DND-41 (cell line): ENCODE results near the gene DNASE2.
"Not testable (repeated sequence)": the region's sequence is repeated elsewhere in the genome, so short reads cannot be mapped to it uniquely, and the experiment has no call there.

Source experiments
- ATAC-seq: fragments of 200-7000 bp; cut with Tn5 transposase; 3 replicates; pipeline ENCODE4 v1.9.1; 2021; ENCODE audit warnings: low read depth; ENCODE audit not compliant: insufficient read depth
- DNase-seq: peaks from one replicate; pipeline ENCODE4 v3.0.0-alpha.2; 2020
- H2AFZ ChIP-seq: 2 replicates; pipeline ENCODE4 v1.6.0; 2012; ENCODE audit warnings: low read depth, low read length
- H3K27ac ChIP-seq: 2 replicates; pipeline ENCODE4 v1.5.1; 2012; ENCODE audit warnings: low read length, inconsistent platforms
- H3K27me3 ChIP-seq: fragments of 200-600 bp; sonication (generic); 2 replicates; pipeline ENCODE4 v1.6.0; 2012; ENCODE audit warnings: low read length, mild to moderate bottlenecking, inconsistent platforms; ENCODE audit not compliant: insufficient read depth, poor library complexity
- H3K36me3 ChIP-seq: 2 replicates; pipeline ENCODE4 v1.5.1; 2012; ENCODE audit warnings: low read length, inconsistent platforms; ENCODE audit not compliant: insufficient read depth
- H3K4me1 ChIP-seq: 2 replicates; pipeline ENCODE4 v1.5.1; 2012; ENCODE audit warnings: mild to moderate bottlenecking, low read length; ENCODE audit not compliant: insufficient read depth
- H3K4me2 ChIP-seq: 2 replicates; pipeline ENCODE4 v1.6.0; 2012; ENCODE audit warnings: mild to moderate bottlenecking, moderate library complexity, low read length, inconsistent platforms; ENCODE audit not compliant: insufficient read depth
- H3K4me3 ChIP-seq, 2 experiments: fragments of 200-600 bp in 1 of 2; shearing (Covaris generic) in 1 of 2; 2 replicates each; pipeline ENCODE4 v1.5.1; 2012 to 2016; ENCODE audit warnings: inconsistent platforms in 2 of 2, low read length in 2 of 2, mild to moderate bottlenecking in 2 of 2, low read depth in 1 of 2, moderate library complexity in 1 of 2
- H3K79me2 ChIP-seq: 2 replicates; pipeline ENCODE4 v1.6.0; 2012; ENCODE audit warnings: low read length, inconsistent platforms; ENCODE audit not compliant: insufficient read depth
- H3K9ac ChIP-seq: 2 replicates; pipeline ENCODE4 v1.6.0; 2012; ENCODE audit warnings: low read depth, mild to moderate bottlenecking, inconsistent platforms, low read length, moderate library complexity
- H3K9me3 ChIP-seq: 2 replicates; pipeline ENCODE4 v1.5.1; 2012; ENCODE audit warnings: low read length, moderate library complexity, mild to moderate bottlenecking, inconsistent platforms; ENCODE audit not compliant: insufficient read depth, severe bottlenecking
- H4K20me1 ChIP-seq: 2 replicates; pipeline ENCODE4 v1.6.0; 2012; ENCODE audit warnings: low read length; ENCODE audit not compliant: insufficient read depth
- EZH2 ChIP-seq: IDR thresholded peaks from 3 replicates; pipeline ENCODE4 v1.6.1; 2012; ENCODE audit warnings: borderline replicate concordance, low read depth, mild to moderate bottlenecking, moderate library complexity, low read length, inconsistent platforms; ENCODE audit not compliant: severe bottlenecking
- TF ChIP-seq, protein P1 (sequence below): IDR thresholded peaks from 2 replicates; pipeline ENCODE4 v1.5.1; 2012; ENCODE audit warnings: borderline replicate concordance, low read length, moderate library complexity, mild to moderate bottlenecking; ENCODE audit not compliant: poor library complexity, severe bottlenecking; ENCODE audit errors: extremely low read depth

The DNASE2 gene

DNA sequence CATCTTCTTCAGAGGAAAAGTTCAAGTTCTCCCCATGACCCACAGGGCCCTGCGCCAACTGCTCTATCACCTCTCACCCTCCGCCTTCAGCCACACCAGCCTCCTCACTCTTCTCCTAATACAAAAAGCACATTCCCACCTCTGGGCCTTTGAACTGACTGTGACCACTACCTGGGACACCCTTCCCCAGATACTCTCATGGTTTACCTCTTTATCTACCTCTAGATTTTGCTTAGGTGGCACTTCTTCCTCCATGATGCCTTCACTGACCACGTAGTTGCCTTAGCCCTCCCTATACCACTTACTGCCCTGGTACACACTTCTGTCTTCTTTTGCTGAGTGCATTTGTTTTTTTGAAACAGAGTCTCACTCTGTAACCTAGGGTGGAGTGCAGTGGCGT lies 41.7 kb upstream of the DNASE2 start:
- Histone ChIP-seq H3K4me2 (no peak overlapping the region), H3K79me2 (peaks cover 10% of the 10 kb centered on the region; the same call in 1 of the 2 replicates), H2AFZ (no peak overlapping the region), H4K20me1 (0 out of 2 replicates have a peak, but pooled peaks cover 8% of the 10 kb centered on the region), H3K4me1 (peaks cover 18% of the 10 kb centered on the region), H3K27ac (no peak overlapping the region), H3K9ac (no peak overlapping the region), H3K27me3 (no peaks in the 10 kb centered on the region), H3K36me3 (peaks cover 52% of the 10 kb centered on the region), H3K9me3 (no peaks in the 10 kb centered on the region), H3K4me3 (no peak overlapping the region)
- TF ChIP-seq EZH2 = no peak
- TF ChIP-seq, protein P1, sequence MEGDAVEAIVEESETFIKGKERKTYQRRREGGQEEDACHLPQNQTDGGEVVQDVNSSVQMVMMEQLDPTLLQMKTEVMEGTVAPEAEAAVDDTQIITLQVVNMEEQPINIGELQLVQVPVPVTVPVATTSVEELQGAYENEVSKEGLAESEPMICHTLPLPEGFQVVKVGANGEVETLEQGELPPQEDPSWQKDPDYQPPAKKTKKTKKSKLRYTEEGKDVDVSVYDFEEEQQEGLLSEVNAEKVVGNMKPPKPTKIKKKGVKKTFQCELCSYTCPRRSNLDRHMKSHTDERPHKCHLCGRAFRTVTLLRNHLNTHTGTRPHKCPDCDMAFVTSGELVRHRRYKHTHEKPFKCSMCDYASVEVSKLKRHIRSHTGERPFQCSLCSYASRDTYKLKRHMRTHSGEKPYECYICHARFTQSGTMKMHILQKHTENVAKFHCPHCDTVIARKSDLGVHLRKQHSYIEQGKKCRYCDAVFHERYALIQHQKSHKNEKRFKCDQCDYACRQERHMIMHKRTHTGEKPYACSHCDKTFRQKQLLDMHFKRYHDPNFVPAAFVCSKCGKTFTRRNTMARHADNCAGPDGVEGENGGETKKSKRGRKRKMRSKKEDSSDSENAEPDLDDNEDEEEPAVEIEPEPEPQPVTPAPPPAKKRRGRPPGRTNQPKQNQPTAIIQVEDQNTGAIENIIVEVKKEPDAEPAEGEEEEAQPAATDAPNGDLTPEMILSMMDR = no peak
- no peak for ATAC-seq
- DNase-seq = no peak

GRCh38 chr19:12921047-12921446 lies 39.8 kb upstream of the DNASE2 start:
- Histone ChIP-seq H4K20me1 (0 out of 2 replicates have a peak, but pooled peaks cover 8% of the 10 kb centered on the region), H3K4me1 (peaks cover 20% of the 10 kb centered on the region), H3K27ac (no peak overlapping the region), H3K79me2 (peaks cover 6% of the 10 kb centered on the region; the same call in 1 of the 2 replicates), H2AFZ (no peak overlapping the region), H3K27me3 (no peaks in the 10 kb centered on the region), H3K36me3 (peaks cover 37% of the 10 kb centered on the region), H3K9me3 (no peaks in the 10 kb centered on the region), H3K4me3 (no peak overlapping the region), H3K4me2 (no peak overlapping the region), H3K9ac (no peak overlapping the region)
- DNase-seq (no peak), ATAC-seq (no peak)
- no peak for TF ChIP-seq EZH2
- TF ChIP-seq, protein P1 = no peak

GRCh38 chr19:12918253-12918652 lies 37.0 kb upstream of the DNASE2 start:
- H3K27ac ChIP-seq = peak overlapping the region; percentile 99
- H3K4me2 ChIP-seq = peak overlapping the region; percentile 73
- no peaks in the 10 kb centered on the region for H4K20me1 ChIP-seq
- H3K9ac ChIP-seq = peak overlapping the region; percentile 73
- H3K27me3 ChIP-seq = no peaks in the 10 kb centered on the region
- TF ChIP-seq, protein P1 = no peak
- TF ChIP-seq EZH2 = no peak
- peak overlapping the region in 1 of 2 experiments; percentile 62; a peak in 2 of 4 replicates for H3K4me3 ChIP-seq
- DNase-seq (no peak), ATAC-seq (no peak)
- H3K36me3 ChIP-seq = peaks cover 11% of the 10 kb centered on the region
- H2AFZ ChIP-seq = no peak overlapping the region
- peaks cover 44% of the 10 kb centered on the region for H3K4me1 ChIP-seq
- peaks cover 6% of the 10 kb centered on the region; the same call in 1 of the 2 replicates for H3K79me2 ChIP-seq
- no peaks in the 10 kb centered on the region for H3K9me3 ChIP-seq

GRCh38 chr19:12915860-12916259 lies 34.6 kb upstream of the DNASE2 start:
- not testable (repeated sequence) for H3K4me3 ChIP-seq, H3K27me3 ChIP-seq, H3K9ac ChIP-seq, ATAC-seq, DNase-seq, H2AFZ ChIP-seq, H4K20me1 ChIP-seq, H3K9me3 ChIP-seq, H3K4me2 ChIP-seq, H3K79me2 ChIP-seq, H3K36me3 ChIP-seq, H3K27ac ChIP-seq
- peaks cover 45% of the 10 kb centered on the region for H3K4me1 ChIP-seq
